ENCODE data around the gene CREB1.

DNA sequence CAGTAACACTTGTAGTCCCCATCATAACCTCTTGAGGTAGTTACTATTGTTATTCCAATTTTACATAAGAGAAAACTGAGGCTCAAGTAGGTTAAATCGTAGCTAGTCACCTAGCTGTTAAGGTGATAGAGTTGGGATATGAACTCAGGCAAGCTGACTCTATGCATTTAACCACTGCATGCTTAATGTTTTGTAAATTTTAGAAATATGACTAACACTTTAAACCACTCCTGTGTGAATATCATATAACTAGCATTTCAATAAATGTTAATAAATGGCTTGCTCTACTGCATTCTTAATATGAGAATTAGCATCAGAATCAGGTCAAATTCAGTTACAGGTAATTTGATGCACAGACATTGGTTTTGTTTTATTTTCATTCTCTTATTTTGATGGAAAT is 35.6 kb upstream of the CREB1 start:
- no peak for TF ChIP-seq POLR2A (IDR thresholded peaks at IDR 0.05; ENCODE audit: low read length)
- TF ChIP-seq GATA1 (IDR thresholded peaks at IDR 0.05; ENCODE audit: low read depth, low read length) = no peak

Data from erythroblast (primary cell).